Measurements from ENCODE around the gene HLA-DMB. TPM values are rescaled to one million over a fixed set of nuclear protein-coding genes. Genes with fewer than 3 reads are reported as not detected.

HLA-DMB gene
- total and polyA plus RNA-seq, 2 donors = 71.0 to 110 TPM

Other genes starting within 250 kb of the HLA-DMB start
- gene HLA-DQA2, start 199.6 kb downstream of the HLA-DMB start, total RNA-seq = 45.0 TPM
- gene HLA-DQA2, start 199.6 kb downstream of the HLA-DMB start, polyA plus RNA-seq = 3.7 TPM
- 17.5 TPM for gene HLA-DQB2, start 177.5 kb downstream of the HLA-DMB start, total RNA-seq
- 12.2 TPM for gene HLA-DQB2, start 177.5 kb downstream of the HLA-DMB start, polyA plus RNA-seq
- 18.8 TPM for gene HLA-DOB, start 124.0 kb downstream of the HLA-DMB start, total RNA-seq
- gene HLA-DOB, start 124.0 kb downstream of the HLA-DMB start, polyA plus RNA-seq = 40.1 TPM
- gene TAP2, start 102.3 kb downstream of the HLA-DMB start, total RNA-seq = 29.7 TPM
- gene TAP2, start 102.3 kb downstream of the HLA-DMB start, polyA plus RNA-seq = 39.8 TPM
- 162 TPM for gene PSMB8, start 97.0 kb downstream of the HLA-DMB start, total RNA-seq
- 177 TPM for gene PSMB8, start 97.0 kb downstream of the HLA-DMB start, polyA plus RNA-seq
- gene TAP1, start 87.3 kb downstream of the HLA-DMB start, total RNA-seq = 107 TPM
- 155 TPM for gene TAP1, start 87.3 kb downstream of the HLA-DMB start, polyA plus RNA-seq
- gene PSMB9, start 86.8 kb downstream of the HLA-DMB start, total RNA-seq = 159 TPM
- 143 TPM for gene PSMB9, start 86.8 kb downstream of the HLA-DMB start, polyA plus RNA-seq
- 85.0 TPM for gene HLA-DMA, start 12.1 kb upstream of the HLA-DMB start, total RNA-seq
- gene HLA-DMA, start 12.1 kb upstream of the HLA-DMB start, polyA plus RNA-seq = 161 TPM
- gene BRD2, start 27.6 kb upstream of the HLA-DMB start, total RNA-seq = 113 TPM
- gene BRD2, start 27.6 kb upstream of the HLA-DMB start, polyA plus RNA-seq = 119 TPM
- 38.8 TPM for gene HLA-DOA, start 68.6 kb upstream of the HLA-DMB start, total RNA-seq
- gene HLA-DOA, start 68.6 kb upstream of the HLA-DMB start, polyA plus RNA-seq = 27.9 TPM
- gene HLA-DPA1, start 132.6 kb upstream of the HLA-DMB start, total RNA-seq = 700 TPM
- 332 TPM for gene HLA-DPA1, start 132.6 kb upstream of the HLA-DMB start, polyA plus RNA-seq
- gene HLA-DPB1, start 135.0 kb upstream of the HLA-DMB start, total RNA-seq = 306 TPM
- 575 TPM for gene HLA-DPB1, start 135.0 kb upstream of the HLA-DMB start, polyA plus RNA-seq